CD4-positive, alpha-beta T cell (primary cell): ENCODE measurements around the gene ZNF480. TPM values are rescaled to one million over a fixed set of nuclear protein-coding genes. Genes with fewer than 3 reads are reported as not detected.
A peak's percentile ranks its signal among the peaks of the same experiment; 100 is the strongest.

ENCODE experiments used
- ATAC-seq: fragments of 200-7000 bp; cut with Tn5 transposase; one replicate; pipeline ENCODE4 v1.10.0; 2022; ENCODE audit warnings: mild to moderate bottlenecking; ENCODE audit not compliant: poor library complexity
- CTCF ChIA-PET: fragments of 350-600 bp; sonication (Branson Sonifier 250); formaldehyde crosslinking; loops from one replicate; lab custom pipeline; 2021; ENCODE audit warnings: antibody characterized with exemption, inconsistent platforms; lab: Charles Lee
- POLR2A ChIA-PET: fragments of 350-600 bp; sonication (Branson Sonifier 250); formaldehyde crosslinking; loops from one replicate; lab custom pipeline; 2021; ENCODE audit warnings: antibody characterized with exemption, inconsistent platforms; lab: Charles Lee
- DNase-seq, 14 experiments: peaks; one replicate each; pipeline ENCODE4 v3.0.0-alpha.2; 2013 to 2020; ENCODE audit warnings: mixed read lengths in 2 of 14
- H3K27ac ChIP-seq, 2 donors: one replicate each; pipeline versions ENCODE4 v1.5.1 to v1.7.0; 2013; ENCODE audit warnings: low read length in 2 of 2, low read depth in 1 of 2, mild to moderate bottlenecking in 1 of 2
- H3K27me3 ChIP-seq, 2 experiments: 1 replicate in 1 of 2; 2 replicates in 1 of 2; pipeline versions ENCODE4 v1.6.1 to v1.7.0; 2013; ENCODE audit warnings: low read length in 2 of 2, control low read depth in 1 of 2, mild to moderate bottlenecking in 1 of 2, moderate library complexity in 1 of 2; ENCODE audit not compliant: insufficient read depth in 2 of 2, control insufficient read depth in 1 of 2
- H3K36me3 ChIP-seq: one replicate; pipeline ENCODE4 v1.6.1; 2013; ENCODE audit warnings: low read length, control low read depth; ENCODE audit not compliant: insufficient read depth
- H3K4me1 ChIP-seq: one replicate; pipeline ENCODE4 v1.6.1; 2013; ENCODE audit warnings: low read length, control low read depth; ENCODE audit not compliant: insufficient read depth
- H3K4me3 ChIP-seq: one replicate; pipeline ENCODE4 v1.5.1; 2013; ENCODE audit warnings: mild to moderate bottlenecking, low read length, moderate library complexity
- H3K9me3 ChIP-seq, 2 experiments: 1 replicate in 1 of 2; 2 replicates in 1 of 2; pipeline versions ENCODE4 v1.6.1 to v1.7.0; 2013; ENCODE audit warnings: low read length in 2 of 2, mild to moderate bottlenecking in 2 of 2, control low read depth in 1 of 2, moderate library complexity in 1 of 2; ENCODE audit not compliant: control insufficient read depth in 1 of 2, insufficient read depth in 1 of 2
- H3K27ac Mint-ChIP-seq: one replicate; pipeline ENCODE4 v1.8.0; 2020; ENCODE audit warnings: mixed read lengths
- H3K27me3 Mint-ChIP-seq: one replicate; pipeline ENCODE4 v1.8.0; 2021; ENCODE audit warnings: mixed read lengths
- H3K36me3 Mint-ChIP-seq: one replicate; pipeline ENCODE4 v1.8.0; 2021; ENCODE audit warnings: low read depth, mixed read lengths
- H3K4me1 Mint-ChIP-seq: one replicate; pipeline ENCODE4 v1.8.0; 2021; ENCODE audit warnings: low read depth, mixed read lengths
- H3K4me3 Mint-ChIP-seq: one replicate; pipeline ENCODE4 v1.8.0; 2020; ENCODE audit warnings: mild to moderate bottlenecking, mixed read lengths
- H3K9me3 Mint-ChIP-seq: one replicate; pipeline ENCODE4 v1.8.0; 2020; ENCODE audit warnings: mixed read lengths
- CTCF ChIP-seq: fragments of 200-600 bp; IDR thresholded peaks from one replicate; pipeline ENCODE4 v1.8.0; 2022; ENCODE audit warnings: antibody characterized with exemption, mild to moderate bottlenecking
- intact Hi-C, 2 experiments: fragments of 100-400 bp; cut with DNase I in 1 of 2; cut with micrococcal nuclease in 1 of 2; formaldehyde crosslinking; loops; one replicate each; pipeline versions ENCODE4 v1.15.1 to v1.9.0; 2023 to 2025; cut with DNase I, micrococcal nuclease
- polyA plus RNA-seq, 2 donors: library from polyadenylated mRNA; unstranded; fragments of 120-200 nt; gene quantifications; one replicate each; pipeline ENCODE4 v1.2.1, GENCODE V29; 2013
- total RNA-seq, 174 experiments: library from RNA in 2 of 174; stranded (reverse) in 2 of 174; gene quantifications; one replicate each; pipeline ENCODE4 v1.2.3 and lab custom pipeline; 2021 to 2026

Gene ZNF480
- total RNA-seq (1 to 10 TPM; 4.8 to 5.3 TPM), total RNA-seq (lab: John Stamatoyannopoulos, UW) (7.6 to 77.6 (median 34.4) reads per million in 172 experiments)
- 9.0 TPM for polyA plus RNA-seq (2013, experiment 1 of 2)
- polyA plus RNA-seq (2013, experiment 2 of 2) = 12.3 TPM

- TF ChIP-seq CTCF = no peak
- ChIA-PET POLR2A (interaction anchor here (1.5 to 1.9 kb wide), 2 partner anchors 249 to 665 kb away, joined by 4 to 6 read pairs; partner anchors contain the start of genes ZNF432 and ZNF816), CTCF (no interaction called here)
- peaks cover 20% of the 10 kb centered on the region for H3K4me1 ChIP-seq
- peaks cover 4% of the 10 kb centered on the region for H3K27me3 Mint-ChIP-seq
- peaks cover 18% of the 10 kb centered on the region for H3K4me1 Mint-ChIP-seq
- H3K36me3 ChIP-seq = peaks cover 20% of the 10 kb centered on the region
- peaks cover 76% of the 10 kb centered on the region for H3K36me3 Mint-ChIP-seq
- peak; percentile 92 for ATAC-seq
- H3K27ac Mint-ChIP-seq = peak within 1 kb of the TSS; percentile 99
- peak within 1 kb of the TSS; percentile 80 for H3K4me3 ChIP-seq
- intact Hi-C loops = loop anchor here in 1 of 2 experiments (2.0 to 5.0 kb wide), 5 partner anchors 28 to 394 kb away; partner anchors contain the start of genes ZNF610, ZNF766 and ZNF808
- H3K9me3 Mint-ChIP-seq = peaks cover 26% of the 10 kb centered on the region
- no peaks in the 10 kb centered on the region for H3K27me3 ChIP-seq
- H3K9me3 ChIP-seq = peaks cover 39 to 42% of the 10 kb centered on the region in 2 experiments
- H3K27ac ChIP-seq = peak within 1 kb of the TSS; percentile 87 to 95
- H3K4me3 Mint-ChIP-seq = peak within 1 kb of the TSS; percentile 99
- peak; percentile 81 to 93 (median 87) for DNase-seq
These were observed at the start of gene ZNF480 for GRCh38 chr19:52296773-52297600. ZNF480 (plus strand) TSS chr19:52297169; CDS start chr19:52300413, 3,244 bp downstream.

GRCh38 chr19:52248241-52248640 is 48.7 kb upstream of the ZNF480 start:
- ATAC-seq = peak; percentile 59

More at GRCh38 chr19:52248241-52248640, 48.7 kb upstream of the ZNF480 start:
- peak; percentile 52 for TF ChIP-seq CTCF
- Mint-ChIP-seq H3K36me3 (no peaks in the 10 kb centered on the region), H3K4me1 (no peaks in the 10 kb centered on the region), H3K4me3 (no peak overlapping the region), H3K27me3 (no peaks in the 10 kb centered on the region), H3K27ac (no peak overlapping the region), H3K9me3 (peaks cover 3% of the 10 kb centered on the region)
- intact Hi-C loops = loop anchor here in 1 of 2 experiments (1.0 to 10.0 kb wide), 2 partner anchors 500 to 1497 kb away; no protein-coding TSS in a partner anchor
- Histone ChIP-seq H3K4me3 (no peak overlapping the region), H3K9me3 (peaks cover 0 to 3% of the 10 kb centered on the region in 2 experiments), H3K27me3 (no peaks in the 10 kb centered on the region), H3K36me3 (no peaks in the 10 kb centered on the region), H3K27ac (no peak overlapping the region), H3K4me1 (no peaks in the 10 kb centered on the region)
- DNase-seq = peak; percentile 39 to 76 (median 58)
- ChIA-PET CTCF (interaction anchor here (0.9 to 1.2 kb wide), 4 partner anchors 19 to 500 kb away, joined by 3 to 5 read pairs (median 4); partner anchors contain the start of gene PPP2R1A), POLR2A (interaction anchor here (1.2 kb wide), 1 partner anchor 121 kb away, joined by 4 read pairs; the partner anchor contains the start of gene ZNF880)
